Activated naive CD4-positive, alpha-beta T cell treated with anti-CD3 and anti-CD28 coated beads, Interleukin-2, amount 10 ng/mL, durations not matched to agents 7 days and 5 days (primary cell): ENCODE measurements around the gene PKN3.
"Not testable (repeated sequence)": the region's sequence is repeated elsewhere in the genome, so short reads cannot be mapped to it uniquely, and the experiment has no call there.

ENCODE experiments used
- CTCF ChIA-PET: fragments of 350-600 bp; sonication (Branson Sonifier 250); formaldehyde crosslinking; loops from one replicate; lab custom pipeline; 2021; ENCODE audit warnings: antibody characterized with exemption; lab: Charles Lee
- DNase-seq: peaks from one replicate; pipeline ENCODE4 v3.0.0-alpha.2; 2020
- H3K27ac Mint-ChIP-seq: one replicate; pipeline ENCODE4 v1.8.0; 2021; ENCODE audit warnings: mild to moderate bottlenecking, moderate library complexity, mixed read lengths
- H3K27me3 Mint-ChIP-seq: one replicate; pipeline ENCODE4 v1.8.0; 2021; ENCODE audit warnings: mild to moderate bottlenecking, mixed read lengths
- H3K36me3 Mint-ChIP-seq: one replicate; pipeline ENCODE4 v1.8.0; 2021; ENCODE audit warnings: mixed read lengths
- H3K4me1 Mint-ChIP-seq: one replicate; pipeline ENCODE4 v1.8.0; 2021; ENCODE audit warnings: mixed read lengths
- H3K4me3 Mint-ChIP-seq: one replicate; pipeline ENCODE4 v1.8.0; 2021; ENCODE audit warnings: mild to moderate bottlenecking, moderate library complexity, mixed read lengths
- H3K9me3 Mint-ChIP-seq: one replicate; pipeline ENCODE4 v1.8.0; 2021; ENCODE audit warnings: mixed read lengths

Gene PKN3

GRCh38 chr9:128685636-128686489 is 16.4 kb upstream of the PKN3 start:
- DNase-seq, result peak; percentile 71
- CTCF ChIA-PET, result no interaction called here
- peak overlapping the region; percentile 99 for H3K27ac Mint-ChIP-seq
- peaks cover 12% of the 10 kb centered on the region for H3K36me3 Mint-ChIP-seq
- no peaks in the 10 kb centered on the region for H3K9me3 Mint-ChIP-seq
- peaks cover 59% of the 10 kb centered on the region for H3K4me1 Mint-ChIP-seq
- H3K4me3 Mint-ChIP-seq, result peak overlapping the region; percentile 91
- no peaks in the 10 kb centered on the region for H3K27me3 Mint-ChIP-seq

- H3K36me3 Mint-ChIP-seq, result peaks cover 19% of the 10 kb centered on the region
- peak; percentile 18 for DNase-seq
- peak overlapping the region; percentile 99 for H3K27ac Mint-ChIP-seq
- no peaks in the 10 kb centered on the region for H3K9me3 Mint-ChIP-seq
- CTCF ChIA-PET, result no interaction called here
- H3K4me3 Mint-ChIP-seq, result no peak overlapping the region
- H3K4me1 Mint-ChIP-seq, result peaks cover 66% of the 10 kb centered on the region
- H3K27me3 Mint-ChIP-seq, result no peaks in the 10 kb centered on the region
These were observed 14.8 kb upstream of the PKN3 start for GRCh38 chr9:128687453-128687852.

- H3K27ac Mint-ChIP-seq, result peak within 1 kb of the TSS; percentile 99
- H3K4me1 Mint-ChIP-seq, result peaks cover 63% of the 10 kb centered on the region
- H3K27me3 Mint-ChIP-seq, result no peaks in the 10 kb centered on the region
- H3K4me3 Mint-ChIP-seq, result peak within 1 kb of the TSS; percentile 79
- no peaks in the 10 kb centered on the region for H3K9me3 Mint-ChIP-seq
- CTCF ChIA-PET, result no interaction called here
- H3K36me3 Mint-ChIP-seq, result peaks cover 26% of the 10 kb centered on the region
- DNase-seq, result peak; percentile 93
These were observed 13.6 kb upstream of the PKN3 start, which contains the start of gene SET for GRCh38 chr9:128688501-128689292. Gene SET (plus strand): TSS chr9:128689222. CDS start chr9:128689583, 361 bp downstream.

GRCh38 chr9:128689293-128689774 is 13.0 kb upstream of the PKN3 start:
- Mint-ChIP-seq H3K36me3 (peaks cover 27% of the 10 kb centered on the region), H3K27me3 (no peaks in the 10 kb centered on the region), H3K27ac (peak overlapping the region; percentile 83), H3K4me1 (peaks cover 61% of the 10 kb centered on the region), H3K4me3 (peak overlapping the region; percentile 64), H3K9me3 (no peaks in the 10 kb centered on the region)
- DNase-seq, result no peak
- CTCF ChIA-PET, result no interaction called here

GRCh38 chr9:128689820-128690683 is 12.3 kb upstream of the PKN3 start:
- peak; percentile 71 for DNase-seq
- H3K27ac Mint-ChIP-seq, result peak overlapping the region; percentile 97
- H3K27me3 Mint-ChIP-seq, result no peaks in the 10 kb centered on the region
- CTCF ChIA-PET, result interaction anchor here (0.9 kb wide), 1 partner anchor 12 kb away, joined by 3 read pairs; the partner anchor contains the start of gene PKN3
- H3K36me3 Mint-ChIP-seq, result peaks cover 33% of the 10 kb centered on the region
- no peaks in the 10 kb centered on the region for H3K9me3 Mint-ChIP-seq
- H3K4me1 Mint-ChIP-seq, result peaks cover 54% of the 10 kb centered on the region
- H3K4me3 Mint-ChIP-seq, result peak overlapping the region; percentile 100

GRCh38 chr9:128690684-128691034 is 11.6 kb upstream of the PKN3 start:
- H3K4me3 Mint-ChIP-seq, result peak overlapping the region; percentile 100
- CTCF ChIA-PET, result interaction anchor here (0.9 kb wide), 1 partner anchor 11 kb away, joined by 3 read pairs; the partner anchor contains the start of gene PKN3
- H3K27me3 Mint-ChIP-seq, result no peaks in the 10 kb centered on the region
- peaks cover 48% of the 10 kb centered on the region for H3K4me1 Mint-ChIP-seq
- peaks cover 36% of the 10 kb centered on the region for H3K36me3 Mint-ChIP-seq
- H3K9me3 Mint-ChIP-seq, result no peaks in the 10 kb centered on the region
- DNase-seq, result no peak
- peak overlapping the region; percentile 97 for H3K27ac Mint-ChIP-seq

- H3K9me3 Mint-ChIP-seq, H3K27me3 Mint-ChIP-seq, DNase-seq, H3K4me3 Mint-ChIP-seq: not testable (repeated sequence)
- CTCF ChIA-PET, result interaction anchor here (0.6 to 1.5 kb wide), 2 partner anchors 9 to 39 kb away, joined by 3 to 4 read pairs; partner anchors contain the start of gene PKN3
- H3K36me3 Mint-ChIP-seq, result peaks cover 48% of the 10 kb centered on the region
- peaks cover 19% of the 10 kb centered on the region for H3K4me1 Mint-ChIP-seq
- H3K27ac Mint-ChIP-seq, result peak overlapping the region; percentile 78
These were observed 8.6 kb upstream of the PKN3 start for GRCh38 chr9:128693738-128694137.

- peaks cover 48% of the 10 kb centered on the region for H3K36me3 Mint-ChIP-seq
- no peak overlapping the region for H3K27ac Mint-ChIP-seq
- no peak for DNase-seq
- H3K4me3 Mint-ChIP-seq, result no peak overlapping the region
- peaks cover 19% of the 10 kb centered on the region for H3K4me1 Mint-ChIP-seq
- CTCF ChIA-PET, result no interaction called here
- no peaks in the 10 kb centered on the region for H3K27me3 Mint-ChIP-seq
- peaks cover 2% of the 10 kb centered on the region for H3K9me3 Mint-ChIP-seq
These were observed 8.0 kb upstream of the PKN3 start for GRCh38 chr9:128694344-128694743.

- Mint-ChIP-seq H3K4me1 (peaks cover 18% of the 10 kb centered on the region), H3K4me3 (no peak overlapping the region), H3K36me3 (peaks cover 34% of the 10 kb centered on the region), H3K27me3 (peaks cover 1% of the 10 kb centered on the region), H3K27ac (peak overlapping the region; percentile 64), H3K9me3 (peaks cover 2% of the 10 kb centered on the region)
- CTCF ChIA-PET, result interaction anchor here (1.0 kb wide), 1 partner anchor 9 kb away, joined by 4 read pairs; no protein-coding TSS in a partner anchor
- DNase-seq, result peak; percentile 3
These were observed 5.2 kb upstream of the PKN3 start for GRCh38 chr9:128696923-128697707.

- H3K36me3 Mint-ChIP-seq, result peaks cover 23% of the 10 kb centered on the region
- peaks cover 18% of the 10 kb centered on the region for H3K27me3 Mint-ChIP-seq
- H3K27ac Mint-ChIP-seq, H3K9me3 Mint-ChIP-seq, CTCF ChIA-PET, H3K4me3 Mint-ChIP-seq: not testable (repeated sequence)
- peak; percentile 5 for DNase-seq
- peaks cover 16% of the 10 kb centered on the region for H3K4me1 Mint-ChIP-seq
These were observed 3.1 kb upstream of the PKN3 start for GRCh38 chr9:128699096-128699795.

GRCh38 chr9:128701227-128701854 is 962 bp upstream of the PKN3 start:
- Mint-ChIP-seq H3K4me1 (peaks cover 16% of the 10 kb centered on the region), H3K9me3 (no peaks in the 10 kb centered on the region), H3K36me3 (peaks cover 6% of the 10 kb centered on the region), H3K4me3 (peak overlapping the region; percentile 67), H3K27ac (no peak overlapping the region), H3K27me3 (peaks cover 18% of the 10 kb centered on the region)
- CTCF ChIA-PET, result interaction anchor here (0.9 to 1.4 kb wide), 3 partner anchors 23 to 116 kb away, joined by 3 to 9 read pairs (median 3); partner anchors contain the start of gene ZDHHC12
- DNase-seq, result peak; percentile 17
